Measurements from ENCODE around the gene MYO1E.

DNA sequence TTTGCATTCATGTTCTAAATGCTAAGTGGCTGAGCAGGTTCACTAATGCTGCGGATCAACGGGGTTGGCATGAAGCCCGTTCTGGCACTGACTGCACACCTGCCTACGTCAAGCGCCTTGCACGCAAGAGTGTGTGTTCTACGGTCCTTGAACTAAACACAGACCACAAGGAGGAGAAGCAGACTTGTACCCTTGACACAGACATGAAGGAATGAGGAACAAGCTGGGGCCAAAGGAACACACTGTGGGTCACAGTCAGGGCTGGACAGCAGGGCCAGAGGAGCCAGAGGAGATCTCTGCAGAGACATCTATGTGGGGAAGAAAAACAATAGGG, 214.0 kb downstream of the MYO1E start:
- TF ChIP-seq CTCF (IDR thresholded peaks at IDR 0.05), result no peak
- no peak for TF ChIP-seq ZFX (IDR thresholded peaks at IDR 0.05; ENCODE audit: borderline replicate concordance)
